Stromal cell of bone marrow (primary cell): ENCODE measurements around the gene CYBRD1.
"Not testable (repeated sequence)": the region's sequence is repeated elsewhere in the genome, so short reads cannot be mapped to it uniquely, and the experiment has no call there.

Source experiments
- DNase-seq: peaks from one replicate; pipeline ENCODE4 v3.0.0-alpha.2; 2012; ENCODE audit warnings: low read depth

Gene CYBRD1

GRCh38 chr2:171515672-171516298, 6.5 kb upstream of the CYBRD1 start:
- DNase-seq = peak; percentile 79

GRCh38 chr2:171516793-171517192, 5.5 kb upstream of the CYBRD1 start:
- DNase-seq = no peak

DNA sequence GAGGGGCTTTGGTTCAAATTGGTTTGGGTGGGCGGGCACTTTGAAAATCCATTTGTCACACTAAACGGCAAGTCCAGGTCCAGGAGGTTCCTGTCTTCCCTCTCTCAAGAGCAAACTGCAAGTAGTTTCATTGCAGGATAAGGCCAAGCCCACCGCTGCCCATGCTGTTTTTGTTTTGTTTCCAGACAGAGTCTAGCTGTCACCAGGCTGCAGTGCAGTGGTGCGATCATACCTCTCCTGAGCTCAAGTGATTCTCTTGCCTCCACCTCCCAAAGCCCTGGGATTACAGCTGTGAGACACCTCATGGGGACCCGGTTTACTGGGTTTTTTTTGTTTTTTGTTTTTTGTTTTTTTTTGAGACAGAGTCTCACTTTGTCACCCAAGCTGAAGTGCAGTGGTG, 1.8 kb upstream of the CYBRD1 start:
- no peak for DNase-seq

DNA sequence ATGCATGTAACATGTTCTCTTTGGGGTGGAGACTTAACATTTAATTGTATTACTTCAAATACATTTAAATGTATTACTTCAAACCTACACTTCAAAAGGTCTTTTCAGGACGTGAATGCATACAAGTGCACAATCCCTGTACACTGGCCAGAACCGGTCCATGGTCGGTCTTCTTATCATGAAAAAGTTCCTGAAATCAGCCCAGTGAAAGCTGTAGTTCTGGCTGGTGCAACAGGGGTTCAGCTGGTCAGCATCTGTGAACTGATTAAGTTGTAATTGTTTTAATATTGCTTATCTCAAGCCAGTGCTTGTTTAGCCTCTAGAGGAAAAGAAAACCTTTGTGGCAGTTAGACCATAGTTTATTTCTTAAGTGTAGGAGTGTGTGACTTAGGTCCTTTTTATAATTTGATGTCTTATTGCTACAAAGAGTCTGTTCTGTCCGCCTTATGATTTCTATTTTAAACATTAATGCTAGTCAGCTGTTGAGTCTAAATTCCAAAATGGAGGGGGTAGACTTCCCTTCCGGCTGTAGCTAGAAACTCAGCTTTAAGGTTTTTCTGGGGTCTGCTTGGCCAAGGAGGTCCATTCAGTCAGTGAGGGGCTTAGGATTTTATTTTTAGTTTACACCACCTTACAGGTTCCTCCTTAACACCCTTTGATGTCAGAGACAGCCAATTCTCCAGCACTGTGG, 768 bp upstream of the CYBRD1 start:
- DNase-seq = no peak

GRCh38 chr2:171522788-171523087, 464 bp downstream of the CYBRD1 start:
- DNase-seq = no peak

DNA sequence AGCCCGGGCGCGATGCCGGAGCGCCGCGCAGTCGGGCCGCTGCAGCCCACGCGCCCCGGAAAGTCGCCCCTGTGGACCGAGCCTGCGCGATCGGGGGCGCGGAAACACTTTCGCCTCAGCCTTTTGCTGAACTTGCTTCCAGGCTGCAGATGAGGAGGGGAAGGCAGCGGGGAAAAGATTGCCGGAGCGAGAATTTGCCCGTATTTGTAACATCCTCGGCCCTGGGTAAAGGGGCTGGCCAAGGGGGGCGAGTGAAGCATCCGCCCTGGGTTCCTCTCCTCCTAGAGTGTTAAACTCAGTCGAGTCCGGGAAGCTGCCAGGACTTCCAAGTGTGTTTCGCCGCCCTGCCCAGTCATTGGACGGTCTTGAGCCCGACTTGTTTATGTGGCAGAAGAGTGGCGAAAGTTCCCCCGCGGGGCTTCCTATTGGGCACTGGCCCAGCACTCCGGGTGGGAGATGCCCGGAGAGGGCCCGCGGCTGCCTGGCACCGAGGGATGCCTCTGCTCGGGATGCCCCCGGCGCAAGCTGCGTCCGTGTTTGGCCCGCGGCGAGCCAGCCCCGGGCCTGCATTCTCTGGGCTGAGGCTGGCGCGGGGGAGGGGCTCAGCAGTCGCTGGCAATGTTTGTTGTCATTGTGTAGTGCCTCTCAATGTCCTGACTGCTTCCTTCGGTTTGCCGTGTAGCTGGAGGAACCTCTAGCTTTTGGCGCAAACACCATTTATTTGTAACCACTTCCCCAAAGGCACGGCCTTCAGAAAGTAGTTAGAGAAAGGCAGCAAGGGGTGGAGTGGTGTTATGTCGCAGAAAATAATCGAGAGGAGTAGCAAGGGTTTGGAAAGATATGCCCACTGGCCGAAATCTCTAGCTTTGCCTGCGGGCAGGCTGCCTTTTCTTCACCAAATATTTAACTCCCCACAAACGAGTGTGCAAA, 1.1 kb downstream of the CYBRD1 start:
- peak; percentile 61 for DNase-seq

DNA sequence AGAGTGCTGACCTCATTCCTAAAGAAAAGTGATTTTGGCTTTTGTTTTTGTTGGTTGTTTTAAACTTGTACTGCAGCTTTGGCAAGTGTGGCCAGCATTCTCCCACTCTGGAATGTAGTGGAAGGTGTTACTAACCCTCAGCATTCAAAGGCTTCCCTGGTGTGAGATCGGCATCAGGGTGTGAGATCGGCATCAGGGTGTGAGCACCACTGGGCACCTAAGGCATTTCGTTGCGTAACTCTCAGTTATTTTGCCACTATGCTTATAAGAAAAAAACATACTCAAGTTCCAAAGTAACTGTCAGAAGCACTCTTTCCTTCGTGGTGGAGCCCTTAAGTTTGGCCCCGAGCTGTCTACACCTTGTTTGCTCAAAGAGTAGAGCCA, 1.7 kb downstream of the CYBRD1 start:
- no peak for DNase-seq

DNA sequence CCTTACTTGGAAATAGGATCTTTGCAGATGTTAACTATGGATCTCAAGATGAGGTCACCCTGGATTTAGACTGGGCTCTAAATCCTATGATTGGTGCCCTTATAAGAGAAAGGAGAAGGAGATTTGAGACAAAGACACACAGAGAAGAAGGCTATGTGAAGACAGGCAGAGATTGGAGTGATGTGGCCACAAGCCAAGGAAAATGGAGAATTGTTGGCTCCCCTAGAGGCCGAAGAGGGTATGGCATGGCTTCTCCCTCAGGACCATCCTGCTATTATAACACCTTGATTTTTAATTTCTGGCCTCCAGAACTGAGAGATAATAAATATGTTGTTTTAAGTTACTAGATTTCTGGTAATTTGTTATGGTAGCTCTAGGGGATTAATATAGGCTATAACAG, 7.6 kb downstream of the CYBRD1 start:
- no peak for DNase-seq

DNA sequence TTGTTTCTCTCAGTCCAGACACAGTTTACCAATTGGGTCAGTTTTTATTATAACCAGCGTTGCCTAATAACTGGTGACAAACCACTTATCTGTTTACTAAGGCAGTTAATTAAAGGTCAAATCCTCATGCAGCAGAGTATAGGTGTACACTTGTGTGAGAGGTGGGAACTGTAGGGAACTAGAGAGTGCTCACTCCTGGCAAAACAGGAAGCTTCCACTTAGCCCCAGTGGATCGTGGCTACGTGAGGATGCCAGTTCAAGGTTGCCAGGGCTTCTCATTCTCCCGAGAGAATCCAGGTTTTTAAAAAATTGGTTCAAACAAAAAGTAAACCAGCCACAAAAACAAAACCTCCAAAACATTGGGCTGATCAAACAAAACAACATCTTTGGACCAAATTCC, 8.1 kb downstream of the CYBRD1 start:
- DNase-seq = no peak

GRCh38 chr2:171530859-171531258, 8.6 kb downstream of the CYBRD1 start:
- DNase-seq = not testable (repeated sequence)

DNA sequence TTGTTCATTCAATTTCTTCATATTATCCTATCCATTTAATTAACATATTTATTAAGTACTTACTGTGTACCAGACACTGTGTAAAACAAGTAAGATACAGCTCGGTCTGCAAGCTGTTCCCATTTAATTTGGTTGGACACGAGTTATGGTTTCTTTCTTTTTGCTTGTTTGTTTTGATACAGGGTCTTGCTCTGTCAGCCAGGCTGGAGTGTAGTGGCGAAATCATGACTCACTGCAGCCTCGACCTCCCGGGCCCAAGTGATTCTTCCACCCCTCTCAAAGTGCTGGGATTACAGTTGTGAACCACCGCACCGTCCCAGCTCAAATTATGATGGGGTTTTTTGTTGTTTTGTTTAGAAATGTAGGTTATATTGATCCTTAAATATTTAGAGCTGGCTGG, 9.0 kb downstream of the CYBRD1 start:
- DNase-seq = peak; percentile 78

DNA sequence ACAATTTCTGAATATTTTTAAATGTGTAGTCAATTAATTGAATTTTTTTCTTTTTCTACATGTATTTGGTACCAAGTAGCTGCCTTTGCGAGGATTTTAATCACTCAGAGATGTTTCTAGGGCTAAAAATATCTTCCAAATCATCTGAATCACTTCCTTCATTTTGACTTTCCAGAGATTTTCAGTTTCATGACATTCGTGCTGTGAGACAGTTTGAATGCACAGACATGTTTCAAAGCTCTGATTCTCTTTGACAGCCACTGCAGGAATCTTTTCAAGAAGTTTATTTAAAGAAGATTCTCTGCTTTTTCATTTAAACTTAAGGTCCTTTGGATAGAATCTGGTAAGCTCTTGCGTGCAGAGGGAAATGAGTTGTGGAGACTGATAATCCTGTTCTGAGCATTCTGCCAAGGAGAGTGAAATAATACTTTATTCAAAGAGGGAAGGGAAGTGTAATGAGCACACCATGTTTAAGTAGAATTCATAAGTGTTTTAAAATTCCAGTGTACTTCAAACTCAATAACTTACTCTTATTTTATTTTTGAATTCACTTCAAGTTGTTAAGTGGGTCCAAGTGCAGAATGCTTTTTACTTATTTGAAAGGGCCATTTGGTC, 9.7 kb downstream of the CYBRD1 start:
- no peak for DNase-seq

DNA sequence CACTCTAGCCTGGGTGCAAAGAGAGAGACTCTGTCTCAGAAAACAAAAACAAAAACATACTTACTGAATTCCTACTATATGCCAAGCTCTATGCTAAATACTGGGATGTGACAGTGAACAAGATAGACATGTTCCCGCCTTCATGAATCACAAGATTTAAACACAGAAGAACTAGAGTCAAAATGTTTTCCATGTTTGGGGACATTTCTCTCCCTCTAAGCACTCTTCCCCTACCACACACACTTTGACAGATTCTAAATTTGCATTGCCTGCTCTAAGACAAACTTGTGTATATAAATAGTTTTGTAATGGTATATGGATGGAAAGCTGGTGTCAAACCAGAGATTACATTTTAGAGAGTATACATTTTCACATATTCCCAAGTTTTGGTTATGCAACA, 11.1 kb downstream of the CYBRD1 start:
- no peak for DNase-seq

DNA sequence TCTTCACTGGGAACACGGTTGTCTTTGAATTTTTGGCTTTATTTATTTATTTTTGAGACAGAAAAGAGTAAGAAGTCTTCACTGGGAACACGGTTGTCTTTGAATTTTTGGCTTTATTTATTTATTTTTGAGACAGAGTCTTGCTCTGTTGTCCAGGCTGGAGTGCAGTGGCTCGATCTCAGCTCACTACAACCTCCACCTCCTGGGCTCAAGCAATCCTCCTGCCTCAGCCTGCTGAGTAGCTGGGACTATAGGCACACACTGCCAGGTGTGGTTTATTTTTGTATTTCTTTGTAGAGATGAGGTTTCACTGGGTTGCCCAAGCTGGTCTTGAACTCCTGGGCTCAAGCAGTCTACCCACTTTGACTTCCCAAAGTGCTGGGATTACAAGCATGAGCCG, 13.3 kb downstream of the CYBRD1 start:
- DNase-seq = not testable (repeated sequence)

- DNase-seq = no peak
These were observed 18.2 kb downstream of the CYBRD1 start for GRCh38 chr2:171540437-171540836.

DNA sequence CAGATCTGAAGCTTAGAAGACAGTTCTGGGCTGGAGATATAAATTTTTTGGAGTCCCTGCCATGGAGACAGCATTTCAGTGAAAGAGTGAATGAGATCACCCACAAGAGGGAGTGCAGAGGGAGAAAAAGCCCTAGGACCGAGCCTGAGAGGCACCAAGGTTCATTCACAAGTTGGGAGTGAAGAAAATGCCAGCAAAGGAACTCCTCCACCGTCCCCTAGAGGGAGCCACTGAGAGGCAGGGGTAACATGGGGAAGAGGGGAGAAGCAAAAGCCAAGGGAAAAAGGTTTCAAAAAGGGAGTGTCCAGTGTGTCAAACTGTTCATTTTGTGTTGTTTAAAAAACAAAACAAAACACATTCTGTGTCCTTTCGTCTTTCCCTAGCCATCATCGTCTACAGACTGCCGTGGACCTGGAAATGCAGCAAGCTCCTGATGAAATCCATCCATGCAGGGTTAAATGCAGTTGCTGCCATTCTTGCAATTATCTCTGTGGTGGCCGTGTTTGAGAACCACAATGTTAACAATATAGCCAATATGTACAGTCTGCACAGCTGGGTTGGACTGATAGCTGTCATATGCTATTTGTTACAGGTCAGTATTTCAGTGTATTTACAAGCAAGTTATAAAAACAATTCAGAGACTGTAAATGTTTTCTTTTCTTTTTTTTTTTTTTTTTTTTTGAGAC, 19.1 kb downstream of the CYBRD1 start:
- DNase-seq = no peak

DNA sequence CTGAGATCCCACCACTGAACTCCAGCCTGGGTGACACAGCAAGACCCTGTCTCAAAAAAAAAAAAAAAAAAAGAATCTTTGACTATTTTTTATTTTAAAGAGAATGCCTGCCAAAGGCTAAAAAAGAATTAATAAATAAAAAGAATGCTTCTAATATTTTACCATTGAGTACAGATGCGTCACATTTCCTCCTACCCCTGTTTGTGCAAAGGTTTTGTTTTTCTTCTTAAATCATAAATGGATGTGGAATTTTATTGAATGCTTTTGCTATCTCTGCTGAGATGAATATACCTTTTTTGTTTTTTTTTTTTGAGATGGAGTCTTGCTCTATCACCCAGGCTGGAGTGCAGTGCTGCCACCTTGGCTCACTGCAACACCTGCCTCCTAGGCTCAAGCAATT, 22.8 kb downstream of the CYBRD1 start:
- DNase-seq = no peak

- DNase-seq = no peak
These were observed 25.0 kb downstream of the CYBRD1 start for GRCh38 chr2:171547256-171547655.

DNA sequence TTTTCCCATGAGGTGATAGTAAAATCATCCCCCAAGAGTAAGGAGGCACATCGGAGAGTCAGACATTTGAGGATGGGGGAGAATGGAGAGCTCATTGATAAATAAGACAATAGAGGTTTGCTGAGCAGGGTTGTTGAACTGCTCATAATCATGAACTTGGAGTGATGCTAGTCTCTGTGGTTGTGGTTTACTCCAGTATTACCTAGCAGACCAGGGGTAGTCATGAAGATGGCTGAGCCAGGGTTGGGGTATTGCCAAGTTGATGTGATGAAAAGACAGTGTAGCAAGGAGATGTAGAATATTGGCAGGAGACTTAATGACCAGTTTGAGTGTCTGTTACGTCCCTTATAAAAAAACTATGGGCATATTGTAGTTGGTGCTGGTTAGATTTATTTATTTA, 25.4 kb downstream of the CYBRD1 start:
- no peak for DNase-seq

DNA sequence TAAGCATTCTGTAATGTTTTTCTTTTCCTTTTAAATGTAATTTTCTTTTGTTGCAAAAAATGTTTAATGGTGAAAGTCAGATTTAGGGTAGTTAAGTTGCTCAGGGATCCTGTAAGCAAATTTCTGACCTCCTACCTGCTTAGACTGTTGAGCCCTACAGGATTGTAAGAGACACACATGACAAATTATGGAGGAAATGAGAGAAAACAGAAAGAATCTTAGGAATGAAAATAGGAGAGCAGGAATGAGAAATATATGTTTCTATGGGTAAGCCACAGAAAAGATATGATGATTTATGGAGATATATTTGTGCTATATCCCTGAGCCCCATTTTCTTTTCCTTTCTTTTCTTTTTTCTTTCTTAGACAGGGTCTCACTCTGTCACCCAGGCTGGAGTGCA, 28.3 kb downstream of the CYBRD1 start:
- no peak for DNase-seq

DNA sequence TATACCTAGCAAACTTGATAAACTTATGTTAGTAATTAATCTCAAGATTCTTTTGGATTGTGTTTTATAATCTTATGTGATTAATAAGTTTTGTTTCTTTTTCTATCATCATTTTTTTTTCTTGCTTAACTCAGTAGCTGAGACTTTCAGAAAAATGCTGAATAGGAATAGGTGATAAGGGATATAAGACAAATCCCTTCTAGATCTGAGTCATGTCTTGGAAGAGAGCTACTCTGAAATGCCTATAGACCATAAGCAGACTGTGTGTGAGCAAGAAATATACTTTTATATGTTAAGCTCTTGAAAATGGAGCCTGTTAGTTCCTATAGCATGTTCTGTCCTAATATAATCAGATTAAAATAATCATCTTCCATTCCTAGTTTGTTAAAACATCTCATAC, 29.6 kb downstream of the CYBRD1 start:
- DNase-seq = no peak

DNA sequence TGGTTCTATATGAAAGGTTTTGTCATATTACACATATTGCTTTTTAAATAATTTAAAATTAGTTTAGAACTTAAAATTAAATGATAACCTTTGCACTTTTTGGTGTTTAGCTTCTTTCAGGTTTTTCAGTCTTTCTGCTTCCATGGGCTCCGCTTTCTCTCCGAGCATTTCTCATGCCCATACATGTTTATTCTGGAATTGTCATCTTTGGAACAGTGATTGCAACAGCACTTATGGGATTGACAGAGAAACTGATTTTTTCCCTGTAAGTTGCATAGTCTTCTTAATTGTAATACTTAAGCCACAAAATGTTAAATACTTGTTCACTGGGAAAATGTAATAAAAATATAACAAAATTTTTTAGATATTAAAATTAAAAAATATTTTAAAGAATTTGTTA, 31.0 kb downstream of the CYBRD1 start:
- DNase-seq = no peak
